HepG2 (cell line): ENCODE results near the gene ZBTB14. TPM values are rescaled to one million over a fixed set of nuclear protein-coding genes. Genes with fewer than 3 reads are reported as not detected.

Experiments
- CTCF ChIP-seq: sonication (generic); formaldehyde crosslinking; IDR thresholded peaks from 2 replicates; pipeline ENCODE4 v1.5.0; 2020; ENCODE audit warnings: mild to moderate bottlenecking, missing genetic modification reagents, moderate library complexity
- ELF1 ChIP-seq: sonication (generic); formaldehyde crosslinking; IDR thresholded peaks from 2 replicates; pipeline ENCODE4 v1.4.0; 2020; ENCODE audit warnings: missing genetic modification reagents
- ELF3 ChIP-seq: IDR thresholded peaks from 2 replicates; pipeline ENCODE4 v1.6.1; 2016; ENCODE audit warnings: missing genetic modification reagents, missing compliant biosample characterization
- GABPB1 ChIP-seq: IDR thresholded peaks from 2 replicates; pipeline ENCODE4 v1.6.1; 2016; ENCODE audit warnings: mild to moderate bottlenecking, missing genetic modification reagents, moderate library complexity, missing compliant biosample characterization
- GPN1 ChIP-seq: sonication (generic); formaldehyde crosslinking; IDR thresholded peaks from 2 replicates; pipeline ENCODE4 v1.5.1; 2020; ENCODE audit warnings: missing genetic modification reagents, borderline replicate concordance
- KAT7 ChIP-seq: IDR thresholded peaks from 2 replicates; pipeline ENCODE4 v1.6.1; 2018; ENCODE audit warnings: borderline replicate concordance, missing compliant biosample characterization
- KLF6 ChIP-seq: IDR thresholded peaks from 2 replicates; pipeline ENCODE4 v1.8.0; 2016; ENCODE audit warnings: missing biosample characterization, missing genetic modification reagents
- POGZ ChIP-seq: sonication (generic); formaldehyde crosslinking; IDR thresholded peaks from 2 replicates; pipeline ENCODE4 v1.4.0; 2020; ENCODE audit warnings: mild to moderate bottlenecking, missing genetic modification reagents
- YY1 ChIP-seq: IDR thresholded peaks from 2 replicates; pipeline ENCODE4 v1.6.1; 2011; ENCODE audit warnings: low read length, low read depth, moderate library complexity, mild to moderate bottlenecking; ENCODE audit not compliant: insufficient read depth, insufficient replicate concordance
- ZBTB7B ChIP-seq: sonication (generic); formaldehyde crosslinking; IDR thresholded peaks from 2 replicates; pipeline ENCODE4 v1.4.0; 2020; ENCODE audit warnings: missing genetic modification reagents
- ZNF33B ChIP-seq: sonication (generic); formaldehyde crosslinking; IDR thresholded peaks from 2 replicates; pipeline ENCODE4 v1.5.1; 2020; ENCODE audit warnings: mild to moderate bottlenecking, missing genetic modification reagents
- ZNF543 ChIP-seq: sonication (generic); formaldehyde crosslinking; IDR thresholded peaks from 2 replicates; pipeline ENCODE4 v1.4.0; 2020; ENCODE audit warnings: mild to moderate bottlenecking, missing genetic modification reagents
- ZNF572 ChIP-seq: sonication (generic); formaldehyde crosslinking; IDR thresholded peaks from 2 replicates; pipeline ENCODE4 v1.5.1; 2020; ENCODE audit warnings: mild to moderate bottlenecking, missing genetic modification reagents
- ZNF710 ChIP-seq: sonication (generic); formaldehyde crosslinking; IDR thresholded peaks from 2 replicates; pipeline ENCODE4 v1.5.0; 2020; ENCODE audit warnings: mild to moderate bottlenecking, missing genetic modification reagents, borderline replicate concordance
- ZNF777 ChIP-seq: sonication (generic); formaldehyde crosslinking; IDR thresholded peaks from 2 replicates; pipeline ENCODE4 v1.4.0; 2020; ENCODE audit warnings: missing genetic modification reagents
- polyA plus RNA-seq, 8 experiments: library from polyadenylated mRNA; depleted of rRNA in 3 of 8; stranded (reverse) in 7 of 8; unstranded in 1 of 8; fragments of >200 nt; fragmentation: Illumina TruSeq in 4 of 8; extraction: Trizol in 4 of 8; gene quantifications; 2 replicates each; pipeline versions ENCODE4 v1.2.1 to v1.2.3, GENCODE V29; 2011 to 2016; ENCODE audit warnings: low read depth in 4 of 8, missing spikeins in 1 of 8, mixed read lengths in 1 of 8; ENCODE audit not compliant: insufficient read depth in 1 of 8
- total RNA-seq, 5 experiments: library from RNA; depleted of rRNA; stranded (reverse); fragments of >200 nt; fragmentation: Illumina TruSeq; extraction: Trizol; gene quantifications; 2 replicates each; pipeline ENCODE4 v1.2.3, GENCODE V29; 2016; ENCODE audit warnings: low read depth in 1 of 5
- TF ChIP-seq, protein P1 (sequence below): IDR thresholded peaks from 2 replicates; pipeline ENCODE4 v1.4.0; 2020; ENCODE audit warnings: mild to moderate bottlenecking, missing genetic modification reagents
- TF ChIP-seq, protein P2 (sequence below): sonication (generic); formaldehyde crosslinking; IDR thresholded peaks from 2 replicates; pipeline ENCODE4 v1.8.0; 2022; ENCODE audit warnings: mild to moderate bottlenecking, missing genetic modification reagents, borderline replicate concordance

Gene ZBTB14
- total and polyA plus RNA-seq, 2 of the 13 experiments (the other 11 are each of a cell fraction or from before 2014, with no cell fraction given): 8.0 to 14.4 TPM

GRCh38 chr18:5298156-5298852, 2.8 kb upstream of the ZBTB14 start (continued):
- TF ChIP-seq, protein P1, sequence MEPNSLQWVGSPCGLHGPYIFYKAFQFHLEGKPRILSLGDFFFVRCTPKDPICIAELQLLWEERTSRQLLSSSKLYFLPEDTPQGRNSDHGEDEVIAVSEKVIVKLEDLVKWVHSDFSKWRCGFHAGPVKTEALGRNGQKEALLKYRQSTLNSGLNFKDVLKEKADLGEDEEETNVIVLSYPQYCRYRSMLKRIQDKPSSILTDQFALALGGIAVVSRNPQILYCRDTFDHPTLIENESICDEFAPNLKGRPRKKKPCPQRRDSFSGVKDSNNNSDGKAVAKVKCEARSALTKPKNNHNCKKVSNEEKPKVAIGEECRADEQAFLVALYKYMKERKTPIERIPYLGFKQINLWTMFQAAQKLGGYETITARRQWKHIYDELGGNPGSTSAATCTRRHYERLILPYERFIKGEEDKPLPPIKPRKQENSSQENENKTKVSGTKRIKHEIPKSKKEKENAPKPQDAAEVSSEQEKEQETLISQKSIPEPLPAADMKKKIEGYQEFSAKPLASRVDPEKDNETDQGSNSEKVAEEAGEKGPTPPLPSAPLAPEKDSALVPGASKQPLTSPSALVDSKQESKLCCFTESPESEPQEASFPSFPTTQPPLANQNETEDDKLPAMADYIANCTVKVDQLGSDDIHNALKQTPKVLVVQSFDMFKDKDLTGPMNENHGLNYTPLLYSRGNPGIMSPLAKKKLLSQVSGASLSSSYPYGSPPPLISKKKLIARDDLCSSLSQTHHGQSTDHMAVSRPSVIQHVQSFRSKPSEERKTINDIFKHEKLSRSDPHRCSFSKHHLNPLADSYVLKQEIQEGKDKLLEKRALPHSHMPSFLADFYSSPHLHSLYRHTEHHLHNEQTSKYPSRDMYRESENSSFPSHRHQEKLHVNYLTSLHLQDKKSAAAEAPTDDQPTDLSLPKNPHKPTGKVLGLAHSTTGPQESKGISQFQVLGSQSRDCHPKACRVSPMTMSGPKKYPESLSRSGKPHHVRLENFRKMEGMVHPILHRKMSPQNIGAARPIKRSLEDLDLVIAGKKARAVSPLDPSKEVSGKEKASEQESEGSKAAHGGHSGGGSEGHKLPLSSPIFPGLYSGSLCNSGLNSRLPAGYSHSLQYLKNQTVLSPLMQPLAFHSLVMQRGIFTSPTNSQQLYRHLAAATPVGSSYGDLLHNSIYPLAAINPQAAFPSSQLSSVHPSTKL: peak; percentile 81
- TF ChIP-seq CTCF (CRISPR knock-in tag): peak; percentile 52
- no peak for TF ChIP-seq ZNF33B
- TF ChIP-seq ZNF543 (CRISPR knock-in tag): peak; percentile 57; the same call in 1 of the 2 replicates
- peak; percentile 44; the same call in 1 of the 2 replicates for TF ChIP-seq KAT7 (CRISPR knock-in tag)
- TF ChIP-seq YY1: peak; percentile 63
- TF ChIP-seq KLF6 (CRISPR knock-in tag): 0 out of 2 replicates have a peak, but pooled peaks have one; percentile 21
- TF ChIP-seq ZBTB7B (CRISPR knock-in tag): peak; percentile 66
- TF ChIP-seq ELF1 (CRISPR knock-in tag): peak; percentile 14; the same call in 1 of the 2 replicates
- TF ChIP-seq, protein P2, sequence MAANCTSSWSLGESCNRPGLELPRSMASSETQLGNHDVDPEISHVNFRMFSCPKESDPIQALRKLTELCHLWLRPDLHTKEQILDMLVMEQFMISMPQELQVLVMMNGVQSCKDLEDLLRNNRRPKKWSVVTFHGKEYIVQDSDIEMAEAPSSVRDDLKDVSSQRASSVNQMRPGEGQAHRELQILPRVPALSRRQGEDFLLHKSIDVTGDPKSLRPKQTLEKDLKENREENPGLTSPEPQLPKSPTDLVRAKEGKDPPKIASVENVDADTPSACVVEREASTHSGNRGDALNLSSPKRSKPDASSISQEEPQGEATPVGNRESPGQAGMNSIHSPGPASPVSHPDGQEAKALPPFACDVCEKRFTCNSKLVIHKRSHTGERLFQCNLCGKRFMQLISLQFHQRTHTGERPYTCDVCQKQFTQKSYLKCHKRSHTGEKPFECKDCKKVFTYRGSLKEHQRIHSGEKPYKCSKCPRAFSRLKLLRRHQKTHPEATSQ: 0 out of 2 replicates have a peak, but pooled peaks have one; percentile 34
- TF ChIP-seq GABPB1 (CRISPR knock-in tag): peak; percentile 54
- TF ChIP-seq ZNF710 (CRISPR knock-in tag): peak; percentile 65; the same call in 1 of the 2 replicates
- TF ChIP-seq POGZ (CRISPR knock-in tag): peak; percentile 70
- peak; percentile 63; the same call in 1 of the 2 replicates for TF ChIP-seq ELF3
- peak; percentile 48; the same call in 1 of the 2 replicates for TF ChIP-seq ZNF777 (CRISPR knock-in tag)
- TF ChIP-seq GPN1 (CRISPR knock-in tag): no peak
- 0 out of 2 replicates have a peak, but pooled peaks have one; percentile 54 for TF ChIP-seq ZNF572
